Measurements from ENCODE around the gene TRERF1. TPM values are rescaled to one million over a fixed set of nuclear protein-coding genes. Genes with fewer than 3 reads are reported as not detected.

Gene TRERF1
- total and polyA plus RNA-seq, 3 donors from 2014 or later, result 13.7 to 49.1 (median 40.4) TPM

DNA sequence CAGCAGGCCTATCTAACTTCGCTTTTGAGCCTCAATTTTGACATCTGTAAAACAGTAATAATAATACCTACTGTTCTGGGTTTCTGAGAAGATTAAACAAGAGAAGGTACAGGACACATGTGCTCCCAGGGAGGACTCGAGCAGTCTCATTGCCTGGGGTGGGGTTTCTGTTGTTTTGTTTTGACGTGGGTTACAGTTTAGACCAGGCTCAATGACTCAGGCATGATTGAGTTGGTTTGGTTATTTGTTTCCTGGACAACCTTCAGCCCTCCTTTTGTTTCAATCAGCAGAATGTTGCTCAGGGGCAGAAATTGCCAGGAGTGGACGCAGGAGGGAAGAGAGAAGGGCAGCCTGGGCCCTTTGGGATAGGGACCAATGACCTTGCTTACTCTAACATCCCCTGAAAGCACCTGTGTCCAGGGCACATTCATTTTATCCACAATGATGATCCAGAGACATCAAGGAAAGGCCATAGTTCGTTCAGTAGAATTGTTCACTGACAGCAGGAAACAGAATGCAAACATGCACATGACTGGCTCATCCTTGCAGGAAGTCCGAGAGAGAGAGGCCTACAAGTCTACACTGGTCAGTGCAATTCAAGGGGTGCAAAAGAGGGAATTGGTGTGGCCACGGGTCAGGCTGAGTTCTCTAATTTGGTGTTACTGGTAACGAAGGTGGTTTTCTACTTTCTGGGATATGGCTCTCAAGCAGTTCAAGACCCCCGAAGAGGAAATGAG is 159.6 kb downstream of the TRERF1 start:
- no peaks in the 10 kb centered on the region for H3K36me3 ChIP-seq (ENCODE audit: low read depth, missing control alignments)
- no peaks in the 10 kb centered on the region for H3K27me3 ChIP-seq
- TF ChIP-seq, protein P1, sequence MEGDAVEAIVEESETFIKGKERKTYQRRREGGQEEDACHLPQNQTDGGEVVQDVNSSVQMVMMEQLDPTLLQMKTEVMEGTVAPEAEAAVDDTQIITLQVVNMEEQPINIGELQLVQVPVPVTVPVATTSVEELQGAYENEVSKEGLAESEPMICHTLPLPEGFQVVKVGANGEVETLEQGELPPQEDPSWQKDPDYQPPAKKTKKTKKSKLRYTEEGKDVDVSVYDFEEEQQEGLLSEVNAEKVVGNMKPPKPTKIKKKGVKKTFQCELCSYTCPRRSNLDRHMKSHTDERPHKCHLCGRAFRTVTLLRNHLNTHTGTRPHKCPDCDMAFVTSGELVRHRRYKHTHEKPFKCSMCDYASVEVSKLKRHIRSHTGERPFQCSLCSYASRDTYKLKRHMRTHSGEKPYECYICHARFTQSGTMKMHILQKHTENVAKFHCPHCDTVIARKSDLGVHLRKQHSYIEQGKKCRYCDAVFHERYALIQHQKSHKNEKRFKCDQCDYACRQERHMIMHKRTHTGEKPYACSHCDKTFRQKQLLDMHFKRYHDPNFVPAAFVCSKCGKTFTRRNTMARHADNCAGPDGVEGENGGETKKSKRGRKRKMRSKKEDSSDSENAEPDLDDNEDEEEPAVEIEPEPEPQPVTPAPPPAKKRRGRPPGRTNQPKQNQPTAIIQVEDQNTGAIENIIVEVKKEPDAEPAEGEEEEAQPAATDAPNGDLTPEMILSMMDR (IDR thresholded peaks at IDR 0.05), result no peak
- TF ChIP-seq POLR2A (IDR thresholded peaks at IDR 0.05), result no peak
- 86 to 91% methylated on average over 9 of the region's 9 CpGs for WGBS, 2 donors
- no peaks in the 10 kb centered on the region for H3K9me3 ChIP-seq
- H3K4me3 ChIP-seq, result no peak overlapping the region
- peaks cover 22% of the 10 kb centered on the region for H3K4me1 ChIP-seq
- intact Hi-C loops (cut with DNase I; ENCODE audit: low total_unique reads), result no loop called here
- no peak for DNase-seq
- H3K27ac ChIP-seq, result peak overlapping the region in 1 of 2 donors; percentile 5

- intact Hi-C loops (cut with DNase I; ENCODE audit: low total_unique reads), result no loop called here
- WGBS, 2 donors, result 86 to 96% methylated on average over 2 of the region's 2 CpGs
- peaks cover 16% of the 10 kb centered on the region for H3K4me1 ChIP-seq
- no peaks in the 10 kb centered on the region for H3K36me3 ChIP-seq (ENCODE audit: low read depth, missing control alignments)
- TF ChIP-seq, protein P1 (IDR thresholded peaks at IDR 0.05), result no peak
- TF ChIP-seq POLR2A (IDR thresholded peaks at IDR 0.05), result no peak
- no peak for DNase-seq
- H3K27ac ChIP-seq, result no peak overlapping the region
- no peaks in the 10 kb centered on the region for H3K27me3 ChIP-seq
- no peak overlapping the region for H3K4me3 ChIP-seq
- no peaks in the 10 kb centered on the region for H3K9me3 ChIP-seq
These were observed 164.0 kb downstream of the TRERF1 start for GRCh38 chr6:42287756-42288155.

GRCh38 chr6:42281570-42281969 is 170.2 kb downstream of the TRERF1 start:
- Histone ChIP-seq H3K4me1 (peaks cover 30% of the 10 kb centered on the region), H3K9me3 (no peaks in the 10 kb centered on the region), H3K4me3 (no peak overlapping the region), H3K27ac (peak overlapping the region in 1 of 2 donors; percentile 62), H3K27me3 (no peaks in the 10 kb centered on the region), H3K36me3 (ENCODE audit: low read depth, missing control alignments) (no peaks in the 10 kb centered on the region)
- no peak for DNase-seq
- 79 to 80% methylated on average over 7 of the region's 7 CpGs for WGBS, 2 donors
- TF ChIP-seq, protein P1 (IDR thresholded peaks at IDR 0.05), result no peak
- TF ChIP-seq POLR2A (IDR thresholded peaks at IDR 0.05), result no peak
- intact Hi-C loops (cut with DNase I; ENCODE audit: low total_unique reads), result no loop called here

- TF ChIP-seq, protein P1 (IDR thresholded peaks at IDR 0.05), result no peak
- no peak for TF ChIP-seq POLR2A (IDR thresholded peaks at IDR 0.05)
- Histone ChIP-seq H3K27me3 (no peaks in the 10 kb centered on the region), H3K36me3 (ENCODE audit: low read depth, missing control alignments) (no peaks in the 10 kb centered on the region), H3K4me1 (peaks cover 30% of the 10 kb centered on the region), H3K4me3 (no peak overlapping the region), H3K27ac (peak overlapping the region in 1 of 2 donors; percentile 62), H3K9me3 (no peaks in the 10 kb centered on the region)
- WGBS, 2 donors, result 61 to 73% methylated on average over 5 of the region's 5 CpGs
- no peak for DNase-seq
- intact Hi-C loops (cut with DNase I; ENCODE audit: low total_unique reads), result no loop called here
These were observed 170.7 kb downstream of the TRERF1 start for GRCh38 chr6:42280966-42281533.

Measured in testis (tissue), 3 donors.